WTC11 (cell line): ENCODE data around the gene ADAMTS9.

ENCODE experiments used
- HMGXB4 ChIP-seq: sonication (generic); formaldehyde crosslinking; IDR thresholded peaks from 2 replicates; pipeline ENCODE4 v1.8.1; 2023; ENCODE audit warnings: mild to moderate bottlenecking, moderate library complexity, missing genetic modification reagents
- TF ChIP-seq, protein P1 (sequence below): fragments of 200-600 bp; IDR thresholded peaks from 2 replicates; pipeline ENCODE4 v1.8.0; 2022; ENCODE audit warnings: antibody characterized with exemption
- TF ChIP-seq, protein P2 (sequence below): sonication (generic); formaldehyde crosslinking; IDR thresholded peaks from 2 replicates; pipeline ENCODE4 v1.8.0; 2022; ENCODE audit warnings: mild to moderate bottlenecking, missing genetic modification reagents

GRCh38 chr3:64705946-64706345, 18.1 kb upstream of the ADAMTS9 start:
- TF ChIP-seq, protein P1, sequence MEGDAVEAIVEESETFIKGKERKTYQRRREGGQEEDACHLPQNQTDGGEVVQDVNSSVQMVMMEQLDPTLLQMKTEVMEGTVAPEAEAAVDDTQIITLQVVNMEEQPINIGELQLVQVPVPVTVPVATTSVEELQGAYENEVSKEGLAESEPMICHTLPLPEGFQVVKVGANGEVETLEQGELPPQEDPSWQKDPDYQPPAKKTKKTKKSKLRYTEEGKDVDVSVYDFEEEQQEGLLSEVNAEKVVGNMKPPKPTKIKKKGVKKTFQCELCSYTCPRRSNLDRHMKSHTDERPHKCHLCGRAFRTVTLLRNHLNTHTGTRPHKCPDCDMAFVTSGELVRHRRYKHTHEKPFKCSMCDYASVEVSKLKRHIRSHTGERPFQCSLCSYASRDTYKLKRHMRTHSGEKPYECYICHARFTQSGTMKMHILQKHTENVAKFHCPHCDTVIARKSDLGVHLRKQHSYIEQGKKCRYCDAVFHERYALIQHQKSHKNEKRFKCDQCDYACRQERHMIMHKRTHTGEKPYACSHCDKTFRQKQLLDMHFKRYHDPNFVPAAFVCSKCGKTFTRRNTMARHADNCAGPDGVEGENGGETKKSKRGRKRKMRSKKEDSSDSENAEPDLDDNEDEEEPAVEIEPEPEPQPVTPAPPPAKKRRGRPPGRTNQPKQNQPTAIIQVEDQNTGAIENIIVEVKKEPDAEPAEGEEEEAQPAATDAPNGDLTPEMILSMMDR, result no peak
- no peak for TF ChIP-seq HMGXB4 (CRISPR knock-in tag)
- TF ChIP-seq, protein P2, sequence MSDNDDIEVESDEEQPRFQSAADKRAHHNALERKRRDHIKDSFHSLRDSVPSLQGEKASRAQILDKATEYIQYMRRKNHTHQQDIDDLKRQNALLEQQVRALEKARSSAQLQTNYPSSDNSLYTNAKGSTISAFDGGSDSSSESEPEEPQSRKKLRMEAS, result no peak
